ENCODE data around the gene RAB7B.

The RAB7B gene

DNA sequence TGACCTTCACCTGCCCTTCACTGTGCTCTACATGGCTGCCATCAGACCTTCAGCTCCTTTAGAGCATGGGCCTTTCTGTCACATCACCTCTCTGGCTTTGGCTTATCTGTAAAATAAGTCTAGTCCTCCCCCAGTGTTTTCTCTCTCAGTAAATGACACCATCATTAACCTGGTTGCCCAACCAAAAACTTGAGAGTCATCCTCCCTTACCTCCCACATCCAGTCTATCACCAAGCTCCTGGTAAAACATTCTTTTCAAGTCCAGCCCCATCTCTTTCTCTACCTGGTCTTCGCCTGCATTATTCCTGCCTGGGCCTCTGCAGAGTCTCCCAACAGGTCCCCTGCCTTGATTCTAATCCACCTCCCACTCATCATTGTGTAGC lies 73.0 kb downstream of the RAB7B start:
- no peaks in the 10 kb centered on the region for H3K9me3 ChIP-seq (ENCODE audit: insufficient read depth, low read length)
- no peak overlapping the region for H3K9ac ChIP-seq (ENCODE audit: low read length)
- TF ChIP-seq, protein P1, sequence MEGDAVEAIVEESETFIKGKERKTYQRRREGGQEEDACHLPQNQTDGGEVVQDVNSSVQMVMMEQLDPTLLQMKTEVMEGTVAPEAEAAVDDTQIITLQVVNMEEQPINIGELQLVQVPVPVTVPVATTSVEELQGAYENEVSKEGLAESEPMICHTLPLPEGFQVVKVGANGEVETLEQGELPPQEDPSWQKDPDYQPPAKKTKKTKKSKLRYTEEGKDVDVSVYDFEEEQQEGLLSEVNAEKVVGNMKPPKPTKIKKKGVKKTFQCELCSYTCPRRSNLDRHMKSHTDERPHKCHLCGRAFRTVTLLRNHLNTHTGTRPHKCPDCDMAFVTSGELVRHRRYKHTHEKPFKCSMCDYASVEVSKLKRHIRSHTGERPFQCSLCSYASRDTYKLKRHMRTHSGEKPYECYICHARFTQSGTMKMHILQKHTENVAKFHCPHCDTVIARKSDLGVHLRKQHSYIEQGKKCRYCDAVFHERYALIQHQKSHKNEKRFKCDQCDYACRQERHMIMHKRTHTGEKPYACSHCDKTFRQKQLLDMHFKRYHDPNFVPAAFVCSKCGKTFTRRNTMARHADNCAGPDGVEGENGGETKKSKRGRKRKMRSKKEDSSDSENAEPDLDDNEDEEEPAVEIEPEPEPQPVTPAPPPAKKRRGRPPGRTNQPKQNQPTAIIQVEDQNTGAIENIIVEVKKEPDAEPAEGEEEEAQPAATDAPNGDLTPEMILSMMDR (IDR thresholded peaks at IDR 0.05; ENCODE audit: low read depth, low read length): no peak
- no peak for TF ChIP-seq EZH2phosphoT487 (IDR thresholded peaks at IDR 0.05; ENCODE audit: low read depth)
- H3K27me3 ChIP-seq (ENCODE audit: low read depth, low read length): peaks cover 12% of the 10 kb centered on the region
- no peaks in the 10 kb centered on the region for H3K79me2 ChIP-seq (ENCODE audit: low read length)
- no peak overlapping the region for H2AFZ ChIP-seq (ENCODE audit: low read depth, low read length)
- no peak overlapping the region for H3K27ac ChIP-seq (ENCODE audit: low read length)
- no peaks in the 10 kb centered on the region for H4K20me1 ChIP-seq (ENCODE audit: insufficient read depth, low read length)
- no peak overlapping the region for H3K4me3 ChIP-seq (ENCODE audit: low read length)
- H3K4me2 ChIP-seq (ENCODE audit: low read length): no peak overlapping the region
- H3K4me1 ChIP-seq (ENCODE audit: low read length): peaks cover 23% of the 10 kb centered on the region
- H3K36me3 ChIP-seq (replicated peaks; ENCODE audit: low read depth, low read length): no peaks in the 10 kb centered on the region

DNA sequence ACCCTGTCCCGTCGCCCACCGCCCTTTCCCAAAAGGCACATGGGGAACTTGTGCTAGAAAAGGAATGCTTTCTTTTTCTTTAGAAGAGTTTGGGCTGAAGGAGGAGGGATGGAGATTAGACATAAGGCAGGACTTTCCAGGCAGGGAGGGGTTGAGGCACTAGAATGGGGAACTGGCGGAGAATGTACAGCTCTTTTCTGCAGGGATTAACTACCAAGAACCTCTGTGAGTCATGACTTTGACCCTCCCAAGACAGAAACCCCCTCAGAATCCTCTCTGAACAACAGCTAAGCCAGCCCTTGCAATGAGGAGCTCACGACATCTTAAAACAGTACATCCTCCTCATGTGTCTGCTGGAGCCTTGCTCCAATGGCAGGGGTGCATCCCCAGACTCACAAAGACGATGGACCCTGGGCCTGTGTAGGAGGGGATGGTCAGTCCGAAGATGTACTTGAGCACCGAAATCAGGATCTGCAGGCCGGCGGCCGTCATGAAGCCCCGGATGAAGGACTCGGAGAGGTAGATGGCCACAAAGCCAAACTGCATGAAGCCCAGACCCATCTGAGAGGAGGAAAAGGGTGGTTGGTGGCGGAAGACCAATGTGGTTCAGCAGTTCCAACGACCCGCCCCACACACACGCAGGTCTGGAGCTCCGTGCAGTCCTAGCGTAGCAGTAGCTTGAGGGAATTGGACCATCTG lies 73.5 kb downstream of the RAB7B start:
- H3K79me2 ChIP-seq (ENCODE audit: low read length): no peaks in the 10 kb centered on the region
- H3K27ac ChIP-seq (ENCODE audit: low read length): no peak overlapping the region
- no peak overlapping the region for H3K4me2 ChIP-seq (ENCODE audit: low read length)
- no peaks in the 10 kb centered on the region for H4K20me1 ChIP-seq (ENCODE audit: insufficient read depth, low read length)
- H3K4me1 ChIP-seq (ENCODE audit: low read length): peaks cover 17% of the 10 kb centered on the region
- TF ChIP-seq EZH2phosphoT487 (IDR thresholded peaks at IDR 0.05; ENCODE audit: low read depth): no peak
- TF ChIP-seq, protein P1 (IDR thresholded peaks at IDR 0.05; ENCODE audit: low read depth, low read length): no peak
- H3K9ac ChIP-seq (ENCODE audit: low read length): no peak overlapping the region
- H3K27me3 ChIP-seq (ENCODE audit: low read depth, low read length): peaks cover 11% of the 10 kb centered on the region
- no peaks in the 10 kb centered on the region for H3K36me3 ChIP-seq (replicated peaks; ENCODE audit: low read depth, low read length)
- H3K9me3 ChIP-seq (ENCODE audit: insufficient read depth, low read length): no peaks in the 10 kb centered on the region
- no peak overlapping the region for H3K4me3 ChIP-seq (ENCODE audit: low read length)
- H2AFZ ChIP-seq (ENCODE audit: low read depth, low read length): no peak overlapping the region

DNA sequence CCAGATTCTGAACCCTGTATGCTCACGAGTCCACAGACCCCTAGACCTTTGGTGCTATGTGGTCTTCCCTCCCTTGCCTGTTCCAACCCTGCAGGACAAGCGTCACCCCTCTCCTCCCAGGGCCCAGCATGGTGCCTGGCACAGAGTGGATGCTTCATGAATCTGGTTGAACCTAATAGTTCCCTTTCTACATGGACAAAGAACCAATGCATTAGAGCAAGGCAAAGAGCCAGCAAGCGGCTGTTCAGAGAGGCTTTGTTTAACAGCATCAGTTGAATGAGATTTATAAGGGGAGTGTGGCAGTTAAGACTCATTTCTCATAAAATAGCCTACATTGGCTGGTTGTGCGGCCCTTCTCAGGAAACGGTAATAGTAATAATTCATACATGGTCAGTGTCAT lies 74.9 kb downstream of the RAB7B start:
- H3K9ac ChIP-seq (ENCODE audit: low read length): no peak overlapping the region
- no peak overlapping the region for H2AFZ ChIP-seq (ENCODE audit: low read depth, low read length)
- H3K27ac ChIP-seq (ENCODE audit: low read length): no peak overlapping the region
- no peaks in the 10 kb centered on the region for H3K9me3 ChIP-seq (ENCODE audit: insufficient read depth, low read length)
- H3K4me3 ChIP-seq (ENCODE audit: low read length): no peak overlapping the region
- H3K79me2 ChIP-seq (ENCODE audit: low read length): no peaks in the 10 kb centered on the region
- peaks cover 4% of the 10 kb centered on the region; the same call in 1 of the 2 replicates for H3K27me3 ChIP-seq (ENCODE audit: low read depth, low read length)
- H3K4me2 ChIP-seq (ENCODE audit: low read length): no peak overlapping the region
- H3K4me1 ChIP-seq (ENCODE audit: low read length): peaks cover 9% of the 10 kb centered on the region
- no peak for TF ChIP-seq EZH2phosphoT487 (IDR thresholded peaks at IDR 0.05; ENCODE audit: low read depth)
- no peaks in the 10 kb centered on the region for H4K20me1 ChIP-seq (ENCODE audit: insufficient read depth, low read length)
- no peaks in the 10 kb centered on the region for H3K36me3 ChIP-seq (replicated peaks; ENCODE audit: low read depth, low read length)

DNA sequence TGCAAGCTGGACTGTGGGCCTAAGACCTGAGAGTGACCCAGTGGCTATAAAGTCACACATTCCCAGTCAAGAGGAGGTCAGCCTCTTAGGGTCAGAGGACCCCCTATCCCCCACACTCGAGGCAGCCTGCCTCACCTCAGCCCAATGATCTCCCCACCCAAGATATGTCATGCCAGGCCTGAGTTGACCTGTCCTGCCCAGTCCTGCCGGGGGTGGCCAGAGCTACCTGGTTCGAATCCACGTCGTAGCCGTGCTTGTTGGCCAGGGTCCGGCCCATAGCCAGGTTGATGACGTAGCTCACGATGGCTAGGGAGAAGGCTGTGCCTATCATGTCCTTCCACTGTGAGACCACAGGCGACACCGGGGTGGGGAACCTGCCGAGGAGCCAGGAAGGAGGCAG lies 75.5 kb downstream of the RAB7B start:
- Histone ChIP-seq H3K9ac (ENCODE audit: low read length) (no peak overlapping the region), H3K4me3 (ENCODE audit: low read length) (no peak overlapping the region), H3K36me3 (replicated peaks; ENCODE audit: low read depth, low read length) (no peaks in the 10 kb centered on the region), H3K9me3 (ENCODE audit: insufficient read depth, low read length) (no peaks in the 10 kb centered on the region), H4K20me1 (ENCODE audit: insufficient read depth, low read length) (no peaks in the 10 kb centered on the region), H3K4me2 (ENCODE audit: low read length) (no peak overlapping the region), H2AFZ (ENCODE audit: low read depth, low read length) (no peak overlapping the region), H3K79me2 (ENCODE audit: low read length) (no peaks in the 10 kb centered on the region), H3K4me1 (ENCODE audit: low read length) (peaks cover 9% of the 10 kb centered on the region), H3K27me3 (ENCODE audit: low read depth, low read length) (peaks cover 4% of the 10 kb centered on the region; the same call in 1 of the 2 replicates), H3K27ac (ENCODE audit: low read length) (no peak overlapping the region)
- TF ChIP-seq, protein P1 (IDR thresholded peaks at IDR 0.05; ENCODE audit: low read depth, low read length): no peak
- no peak for TF ChIP-seq EZH2phosphoT487 (IDR thresholded peaks at IDR 0.05; ENCODE audit: low read depth)

Measured in OCI-LY3 (cell line).